ENCODE data around the gene PLCB1. TPM values are rescaled to one million over a fixed set of nuclear protein-coding genes. Genes with fewer than 3 reads are reported as not detected.

Gene PLCB1
- total RNA-seq, 1 donor from 2014 or later = 48.3 TPM

DNA sequence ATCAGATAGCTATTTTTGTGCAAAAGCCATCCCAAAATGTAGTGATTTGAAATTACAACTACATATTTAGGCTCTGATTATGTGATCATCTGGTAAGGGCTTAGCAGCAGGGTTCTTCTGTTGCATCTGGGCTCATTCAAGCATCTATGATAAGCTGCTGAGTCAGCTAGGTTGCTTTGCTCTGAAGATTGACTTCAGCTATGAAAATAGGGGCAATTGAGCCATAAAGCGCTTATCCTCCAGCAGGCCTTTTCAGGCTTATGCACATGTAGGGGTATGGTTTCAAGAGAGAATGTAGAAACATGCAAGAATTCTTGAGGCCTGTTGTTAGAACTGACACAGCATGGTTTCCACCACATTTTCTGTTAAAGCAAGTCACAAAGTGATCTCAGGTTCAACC lies 114.1 kb downstream of the PLCB1 start:
- DNase-seq (ENCODE audit: low spot score) = no peak

DNA sequence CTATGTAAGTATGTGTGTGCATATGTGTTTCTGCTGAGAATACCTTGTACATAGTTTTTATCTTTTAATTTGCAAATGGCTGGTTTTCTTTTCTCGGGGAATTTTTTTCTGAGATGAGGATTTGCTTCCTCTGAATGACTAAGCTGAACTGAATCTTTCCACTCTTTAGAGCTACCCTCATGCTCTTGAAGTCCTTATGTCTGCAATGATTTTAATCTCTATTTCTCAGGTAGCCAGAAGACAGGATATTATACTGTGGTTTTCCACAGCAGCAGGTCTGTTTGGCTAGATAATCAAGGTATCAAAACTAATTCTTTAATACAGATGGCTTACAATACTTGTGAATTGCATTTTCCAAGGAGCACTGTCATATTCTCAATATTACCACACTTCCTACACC lies 114.7 kb downstream of the PLCB1 start:
- DNase-seq (ENCODE audit: low spot score) = no peak

DNA sequence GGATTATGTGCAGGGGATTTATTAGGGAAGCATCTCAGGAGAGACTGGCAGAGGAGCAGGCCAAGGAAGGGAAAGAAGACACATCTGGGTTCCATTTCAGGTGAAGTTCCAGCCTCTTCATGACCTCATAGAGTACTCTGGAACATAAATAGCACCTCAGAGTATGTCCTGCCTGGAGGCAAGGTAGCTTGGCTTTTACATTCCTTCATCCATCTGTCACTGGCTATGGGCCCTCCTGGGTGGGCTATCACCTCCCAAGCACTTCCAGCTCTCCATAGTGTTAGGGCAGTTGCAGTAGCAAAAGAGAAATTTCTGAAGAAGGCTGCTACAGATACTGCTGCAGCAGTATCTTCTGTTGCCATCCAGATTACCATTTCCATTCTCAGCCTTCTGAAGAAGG lies 116.0 kb downstream of the PLCB1 start:
- no peak for DNase-seq (ENCODE audit: low spot score)

DNA sequence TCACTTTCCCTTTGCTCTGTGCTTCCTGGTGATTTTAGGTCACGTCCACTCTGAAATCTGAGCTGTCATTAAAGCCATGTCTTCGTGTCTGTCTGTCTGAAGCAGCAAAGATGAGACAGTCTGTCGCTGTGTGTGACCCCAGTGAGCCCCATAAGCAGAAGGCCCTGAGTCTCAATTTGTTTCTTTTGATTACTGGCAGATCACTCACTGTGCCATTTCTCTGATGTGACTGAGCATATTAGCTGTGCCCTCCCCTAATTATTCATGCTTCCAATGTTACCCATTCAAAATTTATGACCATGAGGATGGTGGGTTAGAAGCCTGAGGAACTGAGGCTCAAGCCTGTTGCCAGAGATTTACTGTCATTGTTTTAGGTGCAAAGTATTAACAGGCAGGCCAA lies 117.6 kb downstream of the PLCB1 start:
- no peak for DNase-seq (ENCODE audit: low spot score)

DNA sequence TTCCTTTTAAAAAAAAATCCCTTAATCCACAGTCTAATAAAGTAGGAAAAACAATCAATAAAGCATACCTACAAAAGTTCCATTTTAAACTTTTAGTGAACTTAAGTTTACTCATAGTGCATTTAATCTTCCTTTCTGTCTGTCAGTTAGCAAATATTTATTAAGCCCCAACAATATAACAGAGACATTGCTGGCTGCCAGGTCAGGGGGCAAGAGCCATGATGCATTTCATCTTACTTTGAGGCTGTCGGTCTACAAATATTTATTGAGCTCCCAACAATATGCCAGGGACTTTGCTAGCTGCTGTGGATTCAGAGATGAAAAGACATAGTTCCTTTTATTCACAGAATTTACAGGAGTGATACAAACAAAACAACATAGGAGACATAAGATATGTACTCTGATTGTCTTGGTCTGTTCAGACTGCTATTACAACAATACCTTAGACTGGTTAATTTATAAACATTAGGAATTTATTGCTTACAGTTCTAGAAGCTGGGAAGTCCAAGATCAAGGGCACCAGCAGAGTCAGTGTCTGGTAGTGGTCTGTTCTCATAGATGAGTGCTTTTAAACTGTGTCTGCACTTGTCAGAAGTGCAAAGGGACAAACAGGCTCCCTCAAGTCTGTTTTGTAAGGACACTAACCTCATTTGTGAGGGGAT lies 118.6 kb downstream of the PLCB1 start:
- no peak for DNase-seq (ENCODE audit: low spot score)

DNA sequence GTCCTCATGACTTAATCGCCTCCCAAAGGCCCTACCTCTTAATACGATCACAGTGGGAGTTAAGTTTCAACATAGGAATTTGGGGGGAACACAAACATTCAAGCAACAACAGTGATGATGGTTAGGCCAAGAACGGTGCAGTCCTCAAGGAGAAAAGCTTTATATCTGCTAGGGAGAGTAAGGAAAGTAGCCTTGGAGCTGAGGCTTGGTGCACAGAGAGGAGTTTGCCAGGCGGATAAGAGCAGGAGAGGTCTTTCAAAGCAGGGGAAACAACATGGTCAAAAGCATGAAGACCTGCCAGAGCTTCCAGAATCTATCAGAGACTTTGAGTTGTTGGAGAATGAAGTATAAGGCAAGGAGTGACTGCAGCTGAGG lies 119.1 kb downstream of the PLCB1 start:
- no peak for DNase-seq (ENCODE audit: low spot score)

DNA sequence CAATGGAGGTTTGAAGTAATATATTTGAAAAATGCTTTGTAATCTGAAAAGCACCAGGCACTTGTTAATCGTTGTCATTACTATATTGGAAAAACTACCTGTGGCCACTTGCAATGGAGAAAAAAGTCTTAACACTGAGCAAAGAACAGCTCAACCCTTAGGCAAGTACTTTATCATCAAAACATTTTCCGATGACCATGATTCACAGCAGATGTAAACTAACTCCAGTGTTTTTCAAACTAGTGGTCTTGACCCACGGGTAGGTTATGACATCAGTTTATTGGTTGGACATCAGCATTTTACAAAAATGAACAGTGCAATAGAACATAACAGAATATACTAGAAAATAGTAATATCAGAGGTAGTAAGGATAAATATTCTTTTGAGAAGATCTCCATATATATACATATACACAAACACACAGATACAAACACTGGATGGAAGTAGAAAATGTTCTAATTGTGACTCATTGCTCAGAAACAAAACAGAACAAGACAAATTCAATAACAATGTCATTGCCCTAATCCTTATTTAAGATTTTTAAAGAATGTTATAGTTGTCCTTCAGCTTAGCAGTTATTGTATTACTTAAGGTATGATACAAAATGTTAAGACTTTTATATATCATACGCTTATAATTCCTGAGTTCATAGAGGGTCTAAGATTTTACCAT lies 123.0 kb downstream of the PLCB1 start:
- DNase-seq (ENCODE audit: low spot score) = no peak

DNA sequence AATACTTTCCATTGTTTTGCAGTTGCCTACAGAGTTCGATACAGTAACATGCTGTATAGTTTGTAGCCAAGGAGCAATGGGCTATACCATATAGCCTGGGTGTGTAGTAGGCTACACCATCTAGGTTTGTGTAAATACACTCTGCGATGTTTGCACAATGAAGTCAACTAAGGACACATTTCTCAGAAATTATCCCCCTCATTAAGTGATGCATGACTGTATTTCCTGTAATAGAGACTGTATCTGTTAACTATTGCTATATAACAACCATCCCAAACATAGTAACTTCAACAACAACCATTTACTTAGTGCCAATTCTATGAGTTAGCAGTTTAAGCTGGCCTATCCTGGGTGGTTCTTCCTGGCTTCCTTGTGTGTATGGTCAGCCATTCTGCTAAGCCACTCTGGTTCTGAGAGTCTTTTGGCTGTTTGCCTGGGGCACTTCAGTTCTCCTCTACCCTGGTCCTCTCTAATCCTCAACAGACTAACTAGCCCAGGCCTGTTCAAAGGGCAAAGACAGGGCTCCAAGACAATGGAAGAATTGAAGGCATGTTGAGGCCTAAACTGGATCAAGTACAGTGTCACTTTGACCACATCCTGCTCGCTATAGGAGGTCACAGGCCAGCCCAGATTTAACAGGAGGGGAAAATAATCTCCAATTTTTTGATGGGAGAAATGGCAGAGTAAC lies 124.0 kb downstream of the PLCB1 start:
- no peak for DNase-seq (ENCODE audit: low spot score)

DNA sequence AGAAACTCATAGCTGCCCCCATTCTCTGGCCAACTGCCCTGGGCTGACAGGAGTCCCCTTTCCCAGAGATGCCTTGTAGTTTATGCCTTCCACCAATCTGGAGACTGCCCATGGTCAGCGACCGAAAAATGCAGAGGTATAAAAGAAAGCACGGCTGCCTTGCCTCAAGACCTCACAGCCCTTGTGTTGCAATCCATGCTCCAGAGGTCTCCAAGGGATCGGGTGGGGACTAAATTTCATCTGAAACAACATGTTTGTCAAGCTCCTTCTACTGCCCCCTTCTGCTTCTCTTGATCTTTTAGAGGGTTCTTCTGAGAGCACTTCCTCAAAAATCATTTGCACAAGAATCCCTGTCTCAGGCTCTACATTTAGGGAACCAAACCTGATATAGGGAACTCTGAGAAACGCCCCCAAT lies 128.8 kb downstream of the PLCB1 start:
- no peak for DNase-seq (ENCODE audit: low spot score)

DNA sequence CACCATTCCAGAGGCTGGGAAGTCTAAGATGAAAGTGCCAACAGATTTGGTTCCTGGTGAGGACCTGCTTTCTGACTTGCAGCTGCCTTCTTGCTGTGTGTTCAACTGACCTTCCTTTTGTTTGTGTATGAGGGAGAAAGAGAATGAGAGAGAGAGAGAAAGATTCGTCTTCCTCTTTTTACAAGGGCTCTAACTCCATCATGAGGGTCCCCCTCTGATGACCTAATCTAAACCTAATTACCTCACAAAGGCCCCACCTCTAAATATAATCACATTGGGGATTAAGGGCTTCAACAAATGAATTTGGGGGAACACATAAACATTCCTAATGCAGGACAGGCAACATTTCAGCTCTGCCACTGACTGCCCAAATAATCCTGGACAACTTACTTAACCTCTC lies 130.7 kb downstream of the PLCB1 start:
- no peak for DNase-seq (ENCODE audit: low spot score)

DNA sequence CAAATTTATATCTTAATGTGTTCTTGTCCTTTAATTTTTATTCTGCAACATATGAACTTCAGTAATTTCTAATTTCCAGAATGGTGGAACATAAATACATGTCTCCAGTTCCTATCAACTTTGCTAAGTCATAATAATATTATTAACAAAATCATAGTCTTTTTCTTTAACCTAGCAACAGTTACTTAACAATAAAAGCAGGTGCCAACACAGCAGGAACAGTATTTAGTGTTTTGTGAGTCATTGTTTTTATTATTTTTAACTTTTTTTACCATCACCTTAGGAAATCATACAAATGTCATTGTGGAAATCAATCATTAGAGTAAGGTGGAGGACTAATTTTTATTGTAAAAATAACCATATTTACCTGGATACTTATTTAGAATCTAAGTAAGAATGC lies 133.5 kb downstream of the PLCB1 start:
- no peak for DNase-seq (ENCODE audit: low spot score)

DNA sequence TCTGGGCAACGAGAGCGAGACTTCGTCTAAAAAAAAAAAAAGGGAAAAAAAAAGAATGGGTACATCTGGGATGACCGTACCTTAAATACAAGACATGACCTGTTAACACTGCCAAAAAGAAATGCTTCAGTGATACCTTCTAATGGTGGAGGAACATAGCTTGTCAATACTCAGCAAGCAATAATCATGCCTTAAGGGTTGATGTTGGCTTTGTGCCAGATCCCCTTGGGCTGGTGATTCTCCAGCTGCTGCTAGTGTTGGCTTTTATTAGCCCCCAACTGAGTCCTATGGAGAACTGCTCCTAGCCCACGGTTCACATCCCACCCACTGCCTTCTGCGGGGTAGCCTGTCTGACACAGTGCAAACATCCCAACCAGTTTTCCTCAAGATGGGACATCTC lies 134.9 kb downstream of the PLCB1 start:
- DNase-seq (ENCODE audit: low spot score) = no peak

DNA sequence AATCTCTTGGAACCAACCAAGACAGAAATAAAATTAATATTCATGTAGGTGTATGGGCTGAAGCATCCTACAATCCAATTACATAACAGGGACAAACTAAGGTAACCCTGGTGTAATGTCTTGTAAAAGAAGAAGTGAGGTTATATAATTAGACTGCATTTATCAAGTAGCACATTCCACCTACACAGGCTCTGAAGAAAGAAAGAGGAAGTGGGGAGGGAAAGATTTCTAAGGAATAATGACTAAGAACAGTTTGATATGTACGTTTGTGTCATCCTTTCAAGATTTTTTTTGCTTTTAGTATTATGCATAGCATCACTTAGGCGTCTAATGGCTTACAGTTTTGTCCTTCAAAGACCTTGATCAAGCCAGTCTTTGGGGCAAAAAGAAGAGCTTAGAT lies 139.7 kb downstream of the PLCB1 start:
- no peak for DNase-seq (ENCODE audit: low spot score)

DNA sequence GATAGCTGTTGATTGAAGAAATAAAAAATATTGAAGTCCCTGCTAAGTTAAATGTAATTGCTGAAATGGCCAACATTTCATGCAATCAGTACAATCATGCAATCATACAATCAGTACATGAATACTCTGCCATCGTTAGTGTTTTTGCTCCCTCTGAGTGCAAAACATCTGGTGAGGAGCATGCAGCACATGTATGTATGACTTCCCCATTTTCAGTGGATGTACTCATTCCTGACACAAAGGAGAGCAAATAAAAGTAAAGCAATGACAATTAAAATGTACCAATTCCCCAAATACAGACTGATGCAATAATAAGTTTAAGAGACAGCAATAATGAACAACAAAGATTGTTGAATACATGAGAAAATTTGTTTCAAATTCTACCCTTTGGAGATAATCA lies 140.7 kb downstream of the PLCB1 start:
- DNase-seq (ENCODE audit: low spot score) = no peak

DNA sequence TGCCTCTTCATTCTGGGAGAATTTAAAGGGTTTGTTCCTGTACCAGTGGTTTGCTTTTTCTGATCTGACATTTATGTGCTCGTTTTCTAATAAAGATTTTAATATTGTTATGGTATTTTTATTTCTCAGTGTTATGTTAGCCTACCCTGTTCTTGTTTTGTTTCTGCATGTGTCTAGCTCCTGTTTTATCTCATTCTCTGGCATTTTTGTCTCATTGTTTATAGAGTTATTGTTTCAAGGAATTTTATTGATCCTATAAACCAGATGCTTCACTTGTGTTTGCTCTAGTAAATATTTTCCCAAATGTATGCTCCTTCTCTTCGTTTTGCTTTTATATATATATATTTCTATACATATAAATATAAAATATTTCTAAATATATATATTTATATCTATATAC lies 152.8 kb downstream of the PLCB1 start:
- DNase-seq (ENCODE audit: low spot score) = no peak

DNA sequence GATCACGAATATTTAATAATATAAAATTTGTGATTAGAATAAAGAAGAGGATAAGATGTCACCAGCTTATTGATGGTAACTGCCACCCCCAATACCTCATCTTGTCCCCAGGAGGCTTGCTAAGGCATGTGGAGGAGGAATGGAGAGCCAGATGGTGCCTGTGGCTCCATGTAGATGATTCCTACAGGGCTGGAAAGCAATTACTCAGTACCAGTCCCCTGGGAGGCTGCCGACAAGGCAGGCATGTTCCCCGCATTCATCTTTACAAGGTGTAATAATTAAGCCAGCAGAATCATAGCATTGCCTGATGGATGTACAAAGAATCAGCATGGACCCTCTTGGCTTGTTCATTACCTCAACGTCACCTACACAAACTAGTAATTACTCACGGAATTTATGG lies 155.3 kb downstream of the PLCB1 start:
- DNase-seq (ENCODE audit: low spot score) = no peak

DNA sequence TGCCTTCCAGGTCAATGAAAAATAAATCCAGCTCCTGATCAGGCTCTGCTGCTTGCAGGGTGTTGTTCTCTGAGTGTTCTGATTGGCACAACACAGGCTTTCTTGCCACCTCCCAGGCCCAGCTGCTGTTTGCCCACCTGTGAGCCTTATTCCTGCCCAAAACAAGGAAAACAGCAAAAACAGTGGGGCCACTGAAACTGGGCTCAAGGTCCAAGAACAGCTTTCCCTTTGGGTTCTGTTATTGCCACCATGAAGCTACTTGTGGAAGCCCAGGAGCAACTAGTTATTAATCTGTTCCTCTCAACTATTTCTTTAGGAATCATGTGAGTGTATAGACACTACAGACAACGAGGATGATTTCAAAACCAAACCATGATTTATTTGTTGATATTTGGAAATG lies 159.1 kb downstream of the PLCB1 start:
- no peak for DNase-seq (ENCODE audit: low spot score)

DNA sequence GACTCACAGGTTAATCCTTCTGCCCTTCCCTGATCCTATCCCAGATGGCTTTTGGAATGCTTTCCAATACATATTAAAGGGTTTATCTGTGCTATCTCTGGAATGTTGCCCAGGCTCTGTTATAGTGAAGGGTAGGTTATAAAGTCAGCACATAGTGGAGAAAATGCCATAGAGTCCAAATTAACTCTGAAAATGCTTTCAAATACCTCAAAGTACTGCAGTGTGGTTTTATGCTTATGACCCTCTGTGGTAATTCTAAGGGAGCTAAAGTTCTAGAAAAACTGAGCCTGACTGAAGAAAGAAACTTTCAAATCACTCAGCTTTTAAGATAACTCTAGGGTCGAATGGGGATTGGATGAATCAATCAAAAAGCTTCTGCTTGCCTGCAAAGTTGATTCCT lies 159.8 kb downstream of the PLCB1 start:
- DNase-seq (ENCODE audit: low spot score) = no peak

DNA sequence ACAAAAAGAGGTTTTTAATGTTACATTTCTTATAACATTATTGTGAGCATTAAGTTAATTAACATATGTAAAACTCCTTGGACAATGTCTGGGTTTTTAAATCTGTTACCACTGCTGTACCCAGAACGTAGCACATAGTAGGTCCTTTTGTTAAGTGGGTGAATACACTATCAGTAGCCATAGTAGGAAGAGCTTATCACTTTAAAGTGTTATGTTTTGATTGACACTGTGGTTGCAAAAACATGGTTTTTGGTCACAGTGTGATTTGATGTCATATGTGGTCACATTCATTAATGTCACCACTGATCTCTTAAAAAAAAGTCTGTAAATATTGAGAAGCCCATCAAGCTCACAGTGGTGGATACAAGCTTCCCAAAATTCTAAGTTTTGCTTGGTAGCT lies 160.7 kb downstream of the PLCB1 start:
- no peak for DNase-seq (ENCODE audit: low spot score)

DNA sequence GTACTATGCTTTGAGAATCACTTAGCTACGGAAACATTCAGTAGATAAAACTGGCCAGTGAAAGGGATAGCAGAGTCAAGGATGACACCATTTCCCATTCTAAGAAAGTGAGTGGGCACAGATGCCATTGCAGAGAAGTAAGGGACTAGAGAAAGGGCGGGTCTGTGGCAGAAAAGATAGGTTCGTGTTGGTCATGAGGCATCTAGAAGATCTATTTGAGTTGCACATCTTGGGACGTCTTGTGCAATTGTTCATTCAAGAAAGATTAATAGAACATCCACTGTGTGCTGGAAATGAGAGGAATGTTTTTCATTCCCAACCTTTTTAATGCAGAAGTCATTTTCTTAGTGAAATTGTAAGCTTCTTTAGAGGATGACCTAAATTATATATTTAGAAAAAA lies 161.7 kb downstream of the PLCB1 start:
- no peak for DNase-seq (ENCODE audit: low spot score)

DNA sequence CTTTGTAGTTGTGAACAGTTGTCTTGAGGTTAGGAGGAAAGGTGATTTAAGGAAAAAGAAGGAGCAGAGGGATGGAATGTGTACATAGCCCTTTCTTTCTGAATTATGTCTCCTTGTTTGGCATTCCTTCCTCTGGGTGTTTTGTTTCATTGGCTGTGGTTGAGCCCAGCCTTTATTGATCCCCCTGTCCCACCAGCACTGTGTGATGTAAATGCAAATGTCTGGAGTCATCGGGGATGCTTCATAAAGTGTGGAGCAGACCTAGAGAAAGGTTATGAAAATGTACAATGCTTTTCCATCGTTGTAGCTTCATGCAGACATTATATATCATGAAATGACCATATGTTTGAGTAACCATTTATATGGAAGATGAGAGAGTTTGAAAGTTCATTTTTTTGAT lies 164.5 kb downstream of the PLCB1 start:
- no peak for DNase-seq (ENCODE audit: low spot score)

DNA sequence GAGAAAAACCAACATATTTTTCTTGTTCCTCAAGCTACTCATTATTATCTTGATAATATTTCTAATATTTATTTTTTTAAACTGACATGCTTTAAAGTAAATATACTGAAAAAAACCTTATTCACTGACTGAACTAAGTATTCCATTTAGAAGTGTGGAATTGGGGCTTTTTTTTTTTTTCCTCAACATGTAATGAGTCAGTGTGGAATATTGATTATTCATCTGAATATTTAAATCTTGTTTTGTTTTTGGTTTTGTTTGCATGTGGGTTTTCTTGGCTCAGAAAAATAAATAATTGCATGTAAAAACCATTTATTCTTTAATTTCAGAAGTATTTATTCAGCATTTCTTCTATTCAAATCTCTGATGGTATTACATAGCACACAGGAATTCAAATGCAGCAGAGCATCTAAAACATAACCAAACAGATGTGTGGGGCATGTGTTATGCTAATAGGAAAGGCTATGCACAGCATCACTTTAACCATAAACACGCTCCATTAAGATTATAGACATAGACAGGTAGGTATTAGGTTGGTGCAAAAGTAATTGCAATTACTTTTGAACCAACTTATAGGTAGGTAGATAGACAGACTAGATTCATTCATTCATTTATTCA lies 166.5 kb downstream of the PLCB1 start:
- DNase-seq (ENCODE audit: low spot score) = no peak

DNA sequence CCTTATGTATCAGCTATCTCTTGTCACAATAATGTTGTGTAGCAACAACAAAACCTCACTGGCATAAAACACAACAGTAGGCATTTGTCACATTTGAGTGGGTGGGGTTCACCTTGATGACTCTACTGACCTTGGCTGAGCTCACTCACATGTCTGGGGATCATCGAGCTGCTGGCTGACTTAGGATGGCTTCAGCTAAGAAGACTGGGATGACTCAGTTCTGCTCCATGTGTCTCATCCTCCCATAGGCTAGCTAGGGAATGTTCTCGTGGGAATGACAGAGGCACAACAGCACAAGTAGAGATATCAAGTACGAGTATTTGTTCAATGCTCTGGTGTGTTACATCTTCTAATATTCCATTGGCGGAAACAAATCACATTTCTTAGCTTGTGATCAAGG lies 167.9 kb downstream of the PLCB1 start:
- DNase-seq (ENCODE audit: low spot score) = no peak
